HUDEP-2 (cell line): ENCODE results near the gene CD53.
"Not testable (repeated sequence)": the region's sequence is repeated elsewhere in the genome, so short reads cannot be mapped to it uniquely, and the experiment has no call there.

Source experiments
- DNase-seq, 76 experiments: peaks; one replicate each; lab custom pipeline; 2025; ENCODE audit not compliant: unreplicated experiment in 76 of 76; lab: John Stamatoyannopoulos, UW

CD53 gene, protein sequence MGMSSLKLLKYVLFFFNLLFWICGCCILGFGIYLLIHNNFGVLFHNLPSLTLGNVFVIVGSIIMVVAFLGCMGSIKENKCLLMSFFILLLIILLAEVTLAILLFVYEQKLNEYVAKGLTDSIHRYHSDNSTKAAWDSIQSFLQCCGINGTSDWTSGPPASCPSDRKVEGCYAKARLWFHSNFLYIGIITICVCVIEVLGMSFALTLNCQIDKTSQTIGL

GRCh38 chr1:110872745-110873720 is at the start of gene CD53:
CD53 (plus strand) TSS chr1:110873148; CDS start chr1:110891409, 18,261 bp downstream.
- DNase-seq, result no peak

GRCh38 chr1:110824192-110824591 is 48.8 kb upstream of the CD53 start:
- no peak for DNase-seq

- peak in 23 of 76 experiments; percentile 0 to 36 (median 7) for DNase-seq
Measured at GRCh38 chr1:110829955-110830553, 42.9 kb upstream of the CD53 start.

DNA sequence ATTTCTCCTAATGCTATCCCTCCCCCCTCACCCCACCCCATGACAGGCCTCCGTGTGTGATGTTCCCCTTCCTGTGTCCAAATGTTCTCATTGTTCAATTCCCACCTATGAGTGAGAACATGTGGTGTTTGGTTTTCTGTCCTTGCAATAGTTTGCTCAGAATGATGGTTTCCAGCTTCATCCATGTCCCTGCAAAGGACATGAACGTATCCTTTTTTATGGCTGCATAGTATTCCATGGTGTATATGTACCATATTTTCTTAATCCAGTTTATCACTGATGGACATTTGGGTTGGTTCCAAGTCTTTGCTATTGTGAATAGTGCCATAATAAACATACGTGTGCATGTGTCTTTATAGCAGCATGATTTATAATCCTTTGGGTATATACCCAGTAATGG is 39.2 kb upstream of the CD53 start:
- DNase-seq, result not testable (repeated sequence)

DNA sequence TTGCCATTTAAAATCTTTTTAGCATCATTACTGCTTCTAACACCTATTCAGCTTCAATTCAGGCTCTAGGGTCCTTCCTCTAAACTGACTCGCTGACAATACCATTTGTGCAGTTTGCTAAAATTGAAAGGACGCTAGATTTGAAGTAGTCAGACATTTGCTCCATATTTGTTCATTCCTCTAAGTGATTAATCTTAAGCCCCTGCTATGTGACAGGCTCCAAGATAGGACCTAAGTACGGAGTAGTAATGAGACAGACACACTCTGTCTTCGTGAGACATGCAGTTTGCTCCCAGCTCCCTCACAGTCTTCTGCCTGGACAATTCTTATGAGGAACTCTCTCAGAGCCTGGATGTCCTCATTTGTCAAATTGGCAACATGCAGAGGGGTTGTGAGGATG is 26.1 kb upstream of the CD53 start:
- no peak for DNase-seq

DNA sequence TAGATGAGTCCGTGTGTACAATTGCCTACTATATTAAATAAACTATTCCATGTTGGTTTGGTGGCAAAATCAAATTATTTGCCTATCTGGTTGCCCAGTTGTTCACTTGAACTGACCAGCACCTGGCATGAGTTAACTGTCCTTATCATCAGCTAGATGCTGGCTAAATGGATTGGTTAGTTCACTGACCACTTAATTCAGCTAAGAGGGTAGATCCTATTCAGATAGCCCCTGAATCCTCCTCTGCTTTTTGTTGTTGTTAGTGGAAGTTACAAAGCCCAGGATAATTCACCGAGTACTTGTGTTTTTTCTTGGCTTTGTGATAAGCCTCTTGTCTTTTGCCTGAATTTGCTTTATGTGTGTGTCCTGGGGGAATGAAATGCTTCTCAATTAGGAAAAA is 22.8 kb upstream of the CD53 start:
- no peak for DNase-seq

GRCh38 chr1:110850627-110851026 is 22.3 kb upstream of the CD53 start:
- DNase-seq, result no peak

GRCh38 chr1:110853135-110853534 is 19.8 kb upstream of the CD53 start:
- DNase-seq, result no peak

- no peak for DNase-seq
Measured at GRCh38 chr1:110856410-110856809, 16.5 kb upstream of the CD53 start.

GRCh38 chr1:110857964-110858948 is 14.7 kb upstream of the CD53 start:
- no peak for DNase-seq

DNA sequence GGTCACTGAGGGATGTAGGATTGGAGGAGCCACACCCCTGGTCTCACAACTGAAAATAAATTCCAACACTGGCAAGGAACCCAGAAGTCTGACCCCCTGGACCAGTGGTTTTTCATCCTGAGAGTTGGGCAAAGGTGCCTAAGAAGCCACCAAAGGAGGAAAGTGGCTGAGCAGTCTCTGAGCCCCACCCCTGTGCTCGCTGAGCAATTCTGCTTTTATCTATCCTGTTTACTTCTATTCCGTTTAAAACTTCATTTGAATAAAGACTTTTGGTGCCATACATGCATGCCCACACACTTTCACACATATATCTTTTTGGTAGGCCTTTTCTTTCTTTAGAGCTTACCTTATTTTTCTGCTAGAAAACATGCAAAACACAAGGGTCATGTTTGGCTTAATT is 13.9 kb upstream of the CD53 start:
- no peak for DNase-seq

- DNase-seq, result no peak
Measured at GRCh38 chr1:110860174-110860573, 12.8 kb upstream of the CD53 start.

DNA sequence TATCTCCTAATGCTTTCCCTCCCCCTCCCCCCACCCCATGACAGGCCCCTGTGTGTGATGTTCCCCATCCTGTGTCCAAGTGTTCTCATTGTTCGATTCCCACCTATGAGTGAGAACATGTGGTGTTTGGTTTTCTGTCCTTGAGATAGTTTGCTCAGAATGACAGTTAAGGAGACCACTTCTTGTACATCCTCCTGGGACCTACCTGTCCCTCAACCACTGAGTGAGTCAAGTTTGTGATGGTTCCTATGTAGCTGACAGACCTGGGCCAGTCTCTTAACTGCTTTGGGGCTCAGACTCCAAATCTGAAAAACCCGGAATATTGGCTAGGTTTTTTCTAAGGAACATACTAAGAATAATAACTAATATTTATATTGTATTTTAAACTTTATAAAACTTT is 12.3 kb upstream of the CD53 start:
- not testable (repeated sequence) for DNase-seq

- DNase-seq, result not testable (repeated sequence)
Measured at GRCh38 chr1:110861942-110862341, 11.0 kb upstream of the CD53 start.

GRCh38 chr1:110864287-110864686 is 8.7 kb upstream of the CD53 start:
- no peak for DNase-seq

DNA sequence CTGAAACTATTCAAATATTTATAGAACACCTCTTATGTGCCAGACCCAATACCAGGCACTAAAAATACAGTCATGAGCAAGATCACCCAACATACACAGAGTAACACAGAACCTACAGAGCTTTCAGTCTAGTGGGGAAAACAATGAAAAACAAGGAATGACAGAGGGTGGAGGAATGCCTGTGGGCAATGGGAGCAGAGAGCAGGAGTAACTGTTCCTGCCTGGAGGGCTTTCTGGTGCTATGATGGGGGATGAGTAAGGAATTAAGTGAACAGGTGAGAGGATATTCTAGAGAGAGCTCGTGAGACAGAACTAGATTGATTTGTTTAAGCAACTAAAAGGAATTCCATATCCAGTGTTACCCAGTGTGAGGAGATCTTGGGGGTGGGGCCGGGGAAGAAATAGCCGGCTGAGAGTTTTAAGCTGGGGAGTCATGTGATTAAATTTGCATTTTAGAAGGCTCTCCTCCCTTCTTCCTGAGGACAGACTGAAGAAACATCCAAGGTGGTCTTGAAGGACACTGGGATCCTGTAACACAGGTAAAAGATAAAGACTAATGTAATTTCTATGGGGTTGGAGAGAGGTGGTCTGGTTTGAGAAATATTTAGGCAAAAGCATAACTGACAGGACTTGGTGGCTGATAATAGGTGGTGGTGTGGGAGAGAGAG is 2.1 kb upstream of the CD53 start:
- no peak for DNase-seq

GRCh38 chr1:110872366-110872744 is 593 bp upstream of the CD53 start:
- no peak for DNase-seq

DNA sequence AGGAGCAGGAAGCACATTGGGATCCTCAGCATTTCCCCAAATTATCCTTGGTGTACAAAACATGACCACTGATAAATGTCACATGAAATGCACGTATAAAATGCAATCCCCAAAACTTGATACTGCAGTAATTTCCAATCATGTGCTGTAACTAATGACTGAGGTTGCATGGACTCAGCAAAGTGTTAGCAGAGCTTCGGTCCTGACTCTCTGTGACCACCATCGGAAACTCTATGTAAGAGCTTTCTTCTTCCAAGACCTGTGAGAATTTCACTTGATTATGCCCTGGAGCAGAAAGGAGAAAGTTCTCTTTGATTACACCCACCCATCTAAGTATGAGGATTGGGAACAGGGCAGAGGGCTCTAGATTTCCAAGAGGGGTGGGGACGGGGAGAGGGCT is 908 bp downstream of the CD53 start:
- DNase-seq, result no peak

GRCh38 chr1:110874324-110875215 is 1.6 kb downstream of the CD53 start:
- no peak for DNase-seq
